Natural killer cell (primary cell): ENCODE measurements around the gene B4GALT2. TPM values are rescaled to one million over a fixed set of nuclear protein-coding genes. Genes with fewer than 3 reads are reported as not detected.

ENCODE experiments used
- ATAC-seq, 3 donors: fragments of 150-1000 bp in 2 of 3; fragments of 200-7000 bp in 1 of 3; cut with Tn5 transposase; 1 replicate in 1 of 3; 2 replicates in 2 of 3; pipeline ENCODE4 v1.10.0; 2021; ENCODE audit warnings: mild to moderate bottlenecking in 2 of 3, moderate library complexity in 2 of 3
- DNase-seq, 2 donors: peaks; one replicate each; pipeline versions ENCODE4 v3.0.0 to v3.0.0-alpha.2; 2013 to 2021; ENCODE audit warnings: mixed read lengths in 1 of 2
- H3K27ac ChIP-seq: one replicate; pipeline ENCODE4 v1.5.1; 2013; ENCODE audit warnings: mild to moderate bottlenecking, low read length
- H3K27me3 ChIP-seq: one replicate; pipeline ENCODE4 v1.6.1; 2013; ENCODE audit warnings: low read length; ENCODE audit not compliant: control insufficient read depth, insufficient read depth
- H3K36me3 ChIP-seq: one replicate; pipeline ENCODE4 v1.6.1; 2013; ENCODE audit warnings: low read length; ENCODE audit not compliant: control insufficient read depth, insufficient read depth
- H3K4me1 ChIP-seq: one replicate; pipeline ENCODE4 v1.6.1; 2013; ENCODE audit warnings: low read length; ENCODE audit not compliant: control insufficient read depth, insufficient read depth
- H3K4me3 ChIP-seq: one replicate; pipeline ENCODE4 v1.5.1; 2013; ENCODE audit warnings: low read length
- H3K9me3 ChIP-seq: one replicate; pipeline ENCODE4 v1.6.1; 2013; ENCODE audit warnings: low read length; ENCODE audit not compliant: control insufficient read depth, insufficient read depth
- H3K27ac Mint-ChIP-seq, 2 donors: one replicate each; pipeline ENCODE4 v1.8.0; 2022; ENCODE audit warnings: mild to moderate bottlenecking in 2 of 2, mixed read lengths in 2 of 2, moderate library complexity in 1 of 2
- H3K27me3 Mint-ChIP-seq, 2 donors: one replicate each; pipeline ENCODE4 v1.8.0; 2022; ENCODE audit warnings: low read depth in 2 of 2, mixed read lengths in 2 of 2
- H3K36me3 Mint-ChIP-seq: one replicate; pipeline ENCODE4 v1.8.0; 2022; ENCODE audit warnings: mixed read lengths
- H3K4me1 Mint-ChIP-seq, 2 donors: one replicate each; pipeline ENCODE4 v1.8.0; 2022; ENCODE audit warnings: mixed read lengths in 2 of 2
- H3K4me3 Mint-ChIP-seq: one replicate; pipeline ENCODE4 v1.8.0; 2022; ENCODE audit warnings: mild to moderate bottlenecking, moderate library complexity, mixed read lengths
- H3K9me3 Mint-ChIP-seq, 2 donors: one replicate each; pipeline ENCODE4 v1.8.0; 2022; ENCODE audit warnings: mixed read lengths in 2 of 2
- WGBS: methylation state at CpG from one replicate; pipeline ENCODE4 v1.1.7; 2013; ENCODE audit warnings: missing lambda C conversion rate; ENCODE audit not compliant: insufficient coverage; 5-methylcytosine and 5-hydroxymethylcytosine counted together
- intact Hi-C: fragments of 100-400 bp; cut with micrococcal nuclease; formaldehyde crosslinking; loops from one replicate; pipeline ENCODE4 v1.14.2; 2022
- total RNA-seq, 4 donors: library from RNA; stranded (reverse); fragments of 120-200 nt in 1 of 4; gene quantifications; one replicate each; pipeline versions ENCODE4 v1.2.3 to v1.2.4, GENCODE V29; 2013 to 2022
- TF ChIP-seq, protein P1 (sequence below): fragments of 200-600 bp; IDR thresholded peaks from one replicate; pipeline ENCODE4 v1.8.0; 2022; ENCODE audit warnings: antibody characterized with exemption

Gene B4GALT2
- total RNA-seq, 3 donors from 2014 or later (not counting 1 experiment from before 2014, with no cell fraction given), result 1.5 to 5.5 (median 2.2) TPM

DNA sequence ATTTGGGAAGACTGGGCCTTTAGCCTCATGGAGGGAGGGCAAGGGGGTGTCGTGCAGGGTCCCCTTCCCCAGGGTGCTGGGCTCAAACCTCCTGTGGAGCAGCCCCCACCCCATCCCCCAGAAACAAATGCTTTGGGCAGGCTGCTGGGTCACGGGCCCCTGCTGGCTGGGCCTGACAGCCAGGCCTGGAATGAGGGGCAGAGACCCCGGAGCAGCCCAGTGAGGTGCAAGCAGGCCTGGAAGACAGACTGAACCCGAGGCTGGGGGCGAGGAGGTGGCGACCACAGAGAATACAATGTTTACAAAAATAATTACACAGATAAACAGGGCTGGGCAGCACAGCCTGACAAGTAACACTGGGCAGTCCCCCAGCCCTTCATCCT is 17.7 kb downstream of the B4GALT2 start:
- Mint-ChIP-seq H3K4me1 (peaks cover 4 to 10% of the 10 kb centered on the region in 2 donors), H3K27ac (no peak overlapping the region), H3K9me3 (no peaks in the 10 kb centered on the region), H3K4me3 (no peak overlapping the region), H3K36me3 (no peaks in the 10 kb centered on the region), H3K27me3 (no peaks in the 10 kb centered on the region)
- WGBS, result 96% methylated on average over 6 of the region's 6 CpGs
- no peak overlapping the region for H3K27ac ChIP-seq
- H3K27me3 ChIP-seq, result no peaks in the 10 kb centered on the region
- ATAC-seq, result no peak
- no peak for DNase-seq
- no peaks in the 10 kb centered on the region for H3K9me3 ChIP-seq
- H3K36me3 ChIP-seq, result no peaks in the 10 kb centered on the region
- H3K4me3 ChIP-seq, result no peak overlapping the region
- peaks cover 7% of the 10 kb centered on the region for H3K4me1 ChIP-seq
- intact Hi-C loops, result no loop called here
- TF ChIP-seq, protein P1, sequence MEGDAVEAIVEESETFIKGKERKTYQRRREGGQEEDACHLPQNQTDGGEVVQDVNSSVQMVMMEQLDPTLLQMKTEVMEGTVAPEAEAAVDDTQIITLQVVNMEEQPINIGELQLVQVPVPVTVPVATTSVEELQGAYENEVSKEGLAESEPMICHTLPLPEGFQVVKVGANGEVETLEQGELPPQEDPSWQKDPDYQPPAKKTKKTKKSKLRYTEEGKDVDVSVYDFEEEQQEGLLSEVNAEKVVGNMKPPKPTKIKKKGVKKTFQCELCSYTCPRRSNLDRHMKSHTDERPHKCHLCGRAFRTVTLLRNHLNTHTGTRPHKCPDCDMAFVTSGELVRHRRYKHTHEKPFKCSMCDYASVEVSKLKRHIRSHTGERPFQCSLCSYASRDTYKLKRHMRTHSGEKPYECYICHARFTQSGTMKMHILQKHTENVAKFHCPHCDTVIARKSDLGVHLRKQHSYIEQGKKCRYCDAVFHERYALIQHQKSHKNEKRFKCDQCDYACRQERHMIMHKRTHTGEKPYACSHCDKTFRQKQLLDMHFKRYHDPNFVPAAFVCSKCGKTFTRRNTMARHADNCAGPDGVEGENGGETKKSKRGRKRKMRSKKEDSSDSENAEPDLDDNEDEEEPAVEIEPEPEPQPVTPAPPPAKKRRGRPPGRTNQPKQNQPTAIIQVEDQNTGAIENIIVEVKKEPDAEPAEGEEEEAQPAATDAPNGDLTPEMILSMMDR, result no peak

DNA sequence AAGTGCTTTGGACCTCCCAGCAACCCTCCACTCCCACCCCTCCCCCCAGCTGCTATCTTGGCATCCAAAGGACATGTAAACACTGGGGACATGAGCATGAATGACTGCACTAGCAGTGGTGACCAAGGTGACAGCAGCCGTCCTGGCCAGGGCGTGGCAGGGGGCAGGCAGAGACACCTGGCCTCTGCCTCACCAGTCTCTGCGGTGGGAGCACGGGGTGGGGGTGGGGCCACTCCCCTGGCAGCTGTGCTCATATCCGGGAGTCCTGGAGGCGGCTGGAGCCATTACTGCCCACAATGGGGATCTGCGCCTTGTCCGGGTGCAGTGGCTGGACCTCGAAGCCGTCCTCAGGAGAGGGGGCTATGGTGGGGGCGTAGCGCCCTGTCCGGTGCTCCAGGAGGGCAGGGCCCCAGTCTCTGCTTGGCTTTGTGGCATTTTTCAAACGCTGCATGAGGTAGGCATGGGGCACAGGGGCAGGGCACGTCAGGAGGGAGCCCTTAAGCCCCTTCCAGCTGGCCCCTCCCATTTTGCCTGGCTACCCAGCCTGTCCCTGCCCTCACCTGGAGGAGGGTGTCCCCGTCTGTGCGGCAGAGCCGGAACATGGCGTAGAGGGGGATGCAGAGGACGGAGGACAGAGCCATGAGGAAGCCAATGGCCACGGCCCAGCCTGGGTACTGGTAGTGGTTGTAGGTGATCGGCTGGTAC is 18.4 kb downstream of the B4GALT2 start:
- no peaks in the 10 kb centered on the region for H3K9me3 Mint-ChIP-seq
- ATAC-seq (no peak), DNase-seq (no peak)
- H3K9me3 ChIP-seq, result no peaks in the 10 kb centered on the region
- H3K4me1 Mint-ChIP-seq, result peaks cover under 1 to 3% of the 10 kb centered on the region in 2 donors
- H3K36me3 Mint-ChIP-seq, result no peaks in the 10 kb centered on the region
- WGBS, result 91% methylated on average over 22 of the region's 22 CpGs
- H3K27me3 Mint-ChIP-seq, result no peaks in the 10 kb centered on the region
- TF ChIP-seq, protein P1, result no peak
- H3K4me1 ChIP-seq, result peaks cover under 1% of the 10 kb centered on the region
- no peak overlapping the region for H3K4me3 Mint-ChIP-seq
- H3K4me3 ChIP-seq, result no peak overlapping the region
- intact Hi-C loops, result no loop called here
- H3K27ac Mint-ChIP-seq, result no peak overlapping the region
- no peaks in the 10 kb centered on the region for H3K27me3 ChIP-seq
- no peaks in the 10 kb centered on the region for H3K36me3 ChIP-seq
- H3K27ac ChIP-seq, result no peak overlapping the region

DNA sequence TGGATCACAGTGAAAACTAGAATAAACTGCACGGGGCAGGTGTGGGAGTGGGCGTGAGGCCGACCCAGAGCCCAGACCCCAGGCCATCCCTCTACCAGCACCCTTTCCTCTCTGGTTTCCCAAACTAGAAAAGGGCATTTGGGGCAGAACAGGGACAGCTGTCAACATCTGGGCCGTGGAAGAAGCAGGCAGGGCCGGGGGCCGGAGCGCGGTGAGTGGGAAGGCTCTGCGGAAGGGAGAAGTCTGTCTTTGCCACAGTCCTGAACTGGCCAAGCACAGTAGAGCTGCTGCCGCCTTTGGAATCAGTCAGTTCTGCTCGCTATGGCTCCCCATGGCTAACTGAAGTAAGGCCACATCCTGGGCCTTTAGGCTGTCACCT is 19.0 kb downstream of the B4GALT2 start:
- H3K27me3 ChIP-seq, result no peaks in the 10 kb centered on the region
- no peak overlapping the region for H3K4me3 ChIP-seq
- no peaks in the 10 kb centered on the region for H3K9me3 ChIP-seq
- no peak overlapping the region for H3K27ac ChIP-seq
- Mint-ChIP-seq H3K36me3 (no peaks in the 10 kb centered on the region), H3K27me3 (no peaks in the 10 kb centered on the region), H3K27ac (no peak overlapping the region), H3K4me1 (no peaks in the 10 kb centered on the region), H3K9me3 (no peaks in the 10 kb centered on the region), H3K4me3 (no peak overlapping the region)
- H3K36me3 ChIP-seq, result no peaks in the 10 kb centered on the region
- no peaks in the 10 kb centered on the region for H3K4me1 ChIP-seq
- 93% methylated on average over 11 of the region's 11 CpGs for WGBS
- ATAC-seq (no peak), DNase-seq (no peak)
- TF ChIP-seq, protein P1, result no peak
- intact Hi-C loops, result no loop called here

DNA sequence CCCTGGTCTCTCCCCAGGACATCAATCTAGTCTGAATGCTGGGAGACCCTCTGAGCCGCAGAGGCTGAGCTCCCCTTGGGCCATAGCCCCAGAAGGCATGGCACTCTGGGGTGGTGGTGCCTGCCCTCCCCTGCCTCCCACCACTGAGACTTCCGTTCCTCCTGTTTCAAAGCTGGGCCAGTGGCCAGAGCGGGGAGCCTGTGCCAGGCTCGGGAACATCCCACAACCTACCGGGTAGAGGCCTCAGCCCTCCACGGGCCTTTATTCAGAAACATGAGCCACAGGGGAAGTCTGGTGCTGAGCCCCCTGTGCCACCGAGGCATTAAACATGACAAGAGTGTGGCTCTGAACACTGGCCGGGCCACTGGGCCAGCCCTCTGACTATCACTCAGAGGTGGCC is 20.4 kb downstream of the B4GALT2 start:
- no peak overlapping the region for H3K4me3 Mint-ChIP-seq
- H3K4me1 Mint-ChIP-seq, result no peaks in the 10 kb centered on the region
- no peak for ATAC-seq
- Histone ChIP-seq H3K27ac (no peak overlapping the region), H3K9me3 (no peaks in the 10 kb centered on the region), H3K4me1 (no peaks in the 10 kb centered on the region), H3K36me3 (no peaks in the 10 kb centered on the region), H3K27me3 (no peaks in the 10 kb centered on the region), H3K4me3 (no peak overlapping the region)
- no peak for DNase-seq
- TF ChIP-seq, protein P1, result no peak
- no peaks in the 10 kb centered on the region for H3K9me3 Mint-ChIP-seq
- no peak overlapping the region for H3K27ac Mint-ChIP-seq
- WGBS, result 86% methylated on average over 8 of the region's 8 CpGs
- intact Hi-C loops, result no loop called here
- no peaks in the 10 kb centered on the region for H3K27me3 Mint-ChIP-seq
- no peaks in the 10 kb centered on the region for H3K36me3 Mint-ChIP-seq
